CD14-positive monocyte (primary cell): Measurements from ENCODE around the gene STX8. TPM values are rescaled to one million over a fixed set of nuclear protein-coding genes. Genes with fewer than 3 reads are reported as not detected.

Source experiments
- DNase-seq, 3 donors: peaks; one replicate each; pipeline ENCODE4 v3.0.0-alpha.2; 2011 to 2022
- H2AFZ ChIP-seq: 2 replicates; pipeline ENCODE4 v1.6.0; 2012; ENCODE audit warnings: mild to moderate bottlenecking, low read depth, low read length, inconsistent platforms; ENCODE audit not compliant: insufficient read depth, poor library complexity, severe bottlenecking
- H3K27ac ChIP-seq, 2 donors: 1 replicate in 1 of 2; 2 replicates in 1 of 2; pipeline ENCODE4 v1.5.1; 2012 to 2013; ENCODE audit warnings: low read length in 2 of 2, control low read depth in 1 of 2, inconsistent platforms in 1 of 2, low read depth in 1 of 2, mild to moderate bottlenecking in 1 of 2
- H3K27me3 ChIP-seq, 2 donors: one replicate each; pipeline versions ENCODE4 v1.6.0 to v1.6.1; 2011 to 2013; ENCODE audit warnings: low read length in 2 of 2; ENCODE audit not compliant: control insufficient read depth in 2 of 2, insufficient read depth in 2 of 2
- H3K36me3 ChIP-seq, 2 donors: replicated peaks in 1 of 2; 1 replicate in 1 of 2; 2 replicates in 1 of 2; pipeline versions ENCODE4 v1.5.1 to v1.6.1; 2012 to 2013; ENCODE audit warnings: low read length in 2 of 2, control low read depth in 1 of 2, inconsistent platforms in 1 of 2, mild to moderate bottlenecking in 1 of 2; ENCODE audit not compliant: insufficient read depth in 2 of 2, control insufficient read depth in 1 of 2
- H3K4me1 ChIP-seq, 2 donors: 1 replicate in 1 of 2; 2 replicates in 1 of 2; pipeline versions ENCODE4 v1.5.1 to v1.6.1; 2012 to 2013; ENCODE audit warnings: low read length in 2 of 2, control low read depth in 1 of 2, inconsistent platforms in 1 of 2, mild to moderate bottlenecking in 1 of 2, moderate library complexity in 1 of 2; ENCODE audit not compliant: insufficient read depth in 2 of 2, control insufficient read depth in 1 of 2
- H3K4me2 ChIP-seq: replicated peaks from 2 replicates; pipeline ENCODE3; 2012; ENCODE audit warnings: low read length, moderate library complexity, mild to moderate bottlenecking; ENCODE audit not compliant: poor library complexity, severe bottlenecking; ENCODE audit errors: extremely low read depth
- H3K4me3 ChIP-seq, 3 experiments: fragments of 200-600 bp in 1 of 3; sonication (generic) in 1 of 3; replicated peaks in 1 of 3; 1 replicate in 2 of 3; 2 replicates in 1 of 3; pipeline ENCODE4 v1.5.1; 2011 to 2013; ENCODE audit warnings: low read length in 3 of 3, mild to moderate bottlenecking in 3 of 3, control low read depth in 2 of 3, low read depth in 2 of 3, inconsistent platforms in 1 of 3, moderate library complexity in 1 of 3
- H3K79me2 ChIP-seq: 2 replicates; pipeline ENCODE4 v1.6.0; 2012; ENCODE audit warnings: mild to moderate bottlenecking, control low read depth, inconsistent platforms, low read length, moderate library complexity; ENCODE audit not compliant: insufficient read depth
- H3K9ac ChIP-seq: 2 replicates; pipeline ENCODE4 v1.6.0; 2017; ENCODE audit warnings: low read length, mild to moderate bottlenecking; ENCODE audit not compliant: insufficient read depth, poor library complexity, severe bottlenecking
- H3K9me3 ChIP-seq, 2 donors: replicated peaks in 1 of 2; 1 replicate in 1 of 2; 2 replicates in 1 of 2; pipeline versions ENCODE4 v1.5.1 to v1.6.1; 2012 to 2013; ENCODE audit warnings: low read length in 2 of 2, control low read depth in 1 of 2; ENCODE audit not compliant: control insufficient read depth in 1 of 2, insufficient read depth in 1 of 2
- H4K20me1 ChIP-seq: 2 replicates; pipeline ENCODE4 v1.6.0; 2012; ENCODE audit warnings: mild to moderate bottlenecking, low read length, control low read depth, moderate library complexity; ENCODE audit not compliant: insufficient read depth
- H3K27ac Mint-ChIP-seq, 7 donors: one replicate each; pipeline ENCODE4 v1.8.0; 2020; ENCODE audit warnings: mild to moderate bottlenecking in 7 of 7, mixed read lengths in 7 of 7, moderate library complexity in 6 of 7, inconsistent platforms in 2 of 7
- H3K27me3 Mint-ChIP-seq, 3 donors: one replicate each; pipeline ENCODE4 v1.8.0; 2021 to 2022; ENCODE audit warnings: low read depth in 3 of 3, mild to moderate bottlenecking in 3 of 3, mixed read lengths in 3 of 3, moderate library complexity in 3 of 3, inconsistent platforms in 1 of 3
- H3K36me3 Mint-ChIP-seq, 2 donors: one replicate each; pipeline ENCODE4 v1.8.0; 2020; ENCODE audit warnings: mixed read lengths in 2 of 2, inconsistent platforms in 1 of 2, mild to moderate bottlenecking in 1 of 2
- H3K4me1 Mint-ChIP-seq: one replicate; pipeline ENCODE4 v1.8.0; 2020; ENCODE audit warnings: mild to moderate bottlenecking, mixed read lengths
- H3K4me3 Mint-ChIP-seq, 2 donors: one replicate each; pipeline ENCODE4 v1.8.0; 2020; ENCODE audit warnings: mild to moderate bottlenecking in 2 of 2, mixed read lengths in 2 of 2, moderate library complexity in 1 of 2
- H3K9me3 Mint-ChIP-seq, 7 donors: one replicate each; pipeline ENCODE4 v1.8.0; 2020 to 2022; ENCODE audit warnings: mixed read lengths in 7 of 7, mild to moderate bottlenecking in 6 of 7, moderate library complexity in 6 of 7, inconsistent platforms in 2 of 7
- CTCF ChIP-seq: fragments of 200-600 bp; IDR thresholded peaks from one replicate; pipeline ENCODE4 v1.8.0; 2022; ENCODE audit warnings: antibody characterized with exemption, mild to moderate bottlenecking
- WGBS: methylation state at CpG from one replicate; pipeline ENCODE4 v1.1.5; 2013; ENCODE audit warnings: missing lambda C conversion rate; ENCODE audit not compliant: insufficient coverage; 5-methylcytosine and 5-hydroxymethylcytosine counted together
- intact Hi-C, 2 donors: fragments of 100-400 bp; cut with micrococcal nuclease; formaldehyde crosslinking; loops; one replicate each; pipeline versions ENCODE4 v1.15.0 to v1.15.1; 2023
- polyA plus RNA-seq, 3 donors: library from polyadenylated mRNA; depleted of rRNA in 1 of 3; unstranded in 2 of 3; stranded (reverse) in 1 of 3; fragments of 300-500 nt in 2 of 3; fragments of >200 nt in 1 of 3; fragmentation: Illumina TruSeq in 2 of 3; gene quantifications; 1 replicate in 2 of 3; 2 replicates in 1 of 3; pipeline ENCODE4 v1.2.3, GENCODE V29; 2012 to 2021

The STX8 gene
- polyA plus RNA-seq, 3 donors: 44.4 to 170 (median 142) TPM

GRCh38 chr17:9594065-9594464 is 18.4 kb upstream of the STX8 start:
- H3K4me1 ChIP-seq: no peaks in the 10 kb centered on the region
- Mint-ChIP-seq H3K4me1 (no peaks in the 10 kb centered on the region), H3K9me3 (peaks cover 0 to 2% (median 0%) of the 10 kb centered on the region in 7 donors), H3K27ac (no peak overlapping the region), H3K36me3 (no peaks in the 10 kb centered on the region), H3K27me3 (peaks cover 2 to 9% (median 3%) of the 10 kb centered on the region in 3 donors), H3K4me3 (no peak overlapping the region)
- H4K20me1 ChIP-seq: no peaks in the 10 kb centered on the region
- intact Hi-C loops: no loop called here
- H3K4me2 ChIP-seq: no peak overlapping the region
- no peak overlapping the region for H3K27ac ChIP-seq
- no peak overlapping the region for H3K4me3 ChIP-seq
- DNase-seq: no peak
- H3K36me3 ChIP-seq: no peaks in the 10 kb centered on the region
- H3K9me3 ChIP-seq: no peaks in the 10 kb centered on the region
- H3K9ac ChIP-seq: no peak overlapping the region
- H3K27me3 ChIP-seq: no peaks in the 10 kb centered on the region
- no peak for TF ChIP-seq CTCF
- H3K79me2 ChIP-seq: no peaks in the 10 kb centered on the region
- 93% methylated on average over 3 of the region's 6 CpGs for WGBS
- H2AFZ ChIP-seq: no peak overlapping the region

GRCh38 chr17:9587969-9588656 is 12.5 kb upstream of the STX8 start:
- no peaks in the 10 kb centered on the region for H3K36me3 ChIP-seq
- 91% methylated on average over 6 of the region's 10 CpGs for WGBS
- Mint-ChIP-seq H3K4me1 (no peaks in the 10 kb centered on the region), H3K4me3 (no peak overlapping the region), H3K36me3 (no peaks in the 10 kb centered on the region), H3K27me3 (peaks cover 0 to 4% (median 2%) of the 10 kb centered on the region in 3 donors), H3K27ac (no peak overlapping the region), H3K9me3 (peaks cover 0 to 15% (median 6%) of the 10 kb centered on the region in 7 donors)
- no peaks in the 10 kb centered on the region for H3K4me1 ChIP-seq
- H3K79me2 ChIP-seq: no peaks in the 10 kb centered on the region
- H3K27ac ChIP-seq: no peak overlapping the region
- H3K4me3 ChIP-seq: no peak overlapping the region
- H2AFZ ChIP-seq: no peak overlapping the region
- TF ChIP-seq CTCF: no peak
- no peaks in the 10 kb centered on the region for H4K20me1 ChIP-seq
- no peak overlapping the region for H3K9ac ChIP-seq
- no peak for DNase-seq
- no peaks in the 10 kb centered on the region for H3K27me3 ChIP-seq
- intact Hi-C loops: no loop called here
- peaks cover 0 to 6% of the 10 kb centered on the region in 2 donors for H3K9me3 ChIP-seq
- H3K4me2 ChIP-seq: no peak overlapping the region
